Esophagus (tissue), 2 donors: ENCODE measurements around the gene GH1. TPM values are rescaled to one million over a fixed set of nuclear protein-coding genes. Genes with fewer than 3 reads are reported as not detected.

Experiments used
- H3K27ac ChIP-seq, 2 donors: one replicate each; pipeline ENCODE4 v1.5.1; 2013; ENCODE audit warnings: low read depth in 2 of 2, mild to moderate bottlenecking in 2 of 2, inconsistent platforms in 1 of 2, low read length in 1 of 2, moderate library complexity in 1 of 2
- H3K27me3 ChIP-seq, 2 donors: one replicate each; pipeline ENCODE4 v1.6.1; 2013; ENCODE audit warnings: low read length in 2 of 2, control low read depth in 1 of 2, mild to moderate bottlenecking in 1 of 2; ENCODE audit not compliant: insufficient read depth in 2 of 2, control insufficient read depth in 1 of 2
- H3K36me3 ChIP-seq, 2 donors: one replicate each; pipeline ENCODE4 v1.6.1; 2013; ENCODE audit warnings: low read length in 1 of 2; ENCODE audit not compliant: control insufficient read depth in 2 of 2, insufficient read depth in 2 of 2
- H3K4me1 ChIP-seq, 2 donors: one replicate each; pipeline ENCODE4 v1.6.1; 2013; ENCODE audit warnings: low read length in 1 of 2; ENCODE audit not compliant: control insufficient read depth in 2 of 2, insufficient read depth in 2 of 2
- H3K4me3 ChIP-seq, 2 donors: one replicate each; pipeline ENCODE4 v1.5.1; 2013; ENCODE audit warnings: low read length in 2 of 2, mild to moderate bottlenecking in 2 of 2, low read depth in 1 of 2, moderate library complexity in 1 of 2
- H3K9me3 ChIP-seq, 2 donors: one replicate each; pipeline ENCODE4 v1.6.1; 2013; ENCODE audit warnings: mild to moderate bottlenecking in 2 of 2, low read depth in 1 of 2, low read length in 1 of 2, moderate library complexity in 1 of 2; ENCODE audit not compliant: control insufficient read depth in 2 of 2, insufficient read depth in 1 of 2
- WGBS, 2 donors: extraction: QIAGEN DNeasy Blood & Tissue Kit; methylation state at CpG; one replicate each; pipeline ENCODE4 v1.1.7; 2013; 5-methylcytosine and 5-hydroxymethylcytosine counted together
- polyA plus RNA-seq, 2 donors: library from polyadenylated mRNA; stranded (reverse); fragments of 200-250 nt; gene quantifications; one replicate each; pipeline ENCODE4 v1.2.3, GENCODE V29; 2013
- donor health status: healthy with polysubstance abuse.
- donor health status: Bipolar disorder and iron deficiency.

Gene GH1
- polyA plus RNA-seq, 2 donors = not detected

DNA sequence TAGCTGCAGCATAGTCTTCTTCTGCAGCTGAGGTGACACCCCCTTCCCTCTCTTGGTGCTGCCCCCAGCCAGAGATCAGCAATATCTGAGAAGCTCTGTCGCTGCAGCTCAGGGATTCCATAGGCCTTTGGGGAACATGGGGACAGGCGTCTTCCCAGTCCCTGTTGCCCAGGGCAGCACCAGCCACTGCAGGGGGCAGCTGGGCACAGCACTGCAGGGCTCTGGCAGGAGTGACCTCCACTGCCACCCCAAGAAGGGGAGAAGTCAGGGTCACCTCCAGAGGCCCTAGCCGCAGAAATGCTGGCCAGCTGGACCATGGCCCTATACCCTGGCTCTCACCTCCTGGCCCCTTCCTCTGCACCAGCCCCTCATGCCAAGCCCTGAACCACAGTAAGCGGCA lies 37.2 kb upstream of the GH1 start:
- Histone ChIP-seq H3K9me3 (no peaks in the 10 kb centered on the region), H3K27ac (no peak overlapping the region), H3K4me3 (no peak overlapping the region), H3K36me3 (no peaks in the 10 kb centered on the region), H3K4me1 (peaks cover 0 to 3% of the 10 kb centered on the region in 2 donors), H3K27me3 (no peaks in the 10 kb centered on the region)
- WGBS, 2 donors = 86 to 90% methylated on average over 4 of the region's 4 CpGs

- H3K27ac ChIP-seq = no peak overlapping the region
- H3K27me3 ChIP-seq = no peaks in the 10 kb centered on the region
- H3K9me3 ChIP-seq = no peaks in the 10 kb centered on the region
- H3K4me1 ChIP-seq = peaks cover 0 to 3% of the 10 kb centered on the region in 2 donors
- WGBS, 2 donors = 80 to 84% methylated on average over 11 of the region's 11 CpGs
- H3K4me3 ChIP-seq = no peak overlapping the region
- H3K36me3 ChIP-seq = no peaks in the 10 kb centered on the region
These were observed 36.6 kb upstream of the GH1 start for GRCh38 chr17:63955232-63955631.

GRCh38 chr17:63954402-63955063 lies 35.9 kb upstream of the GH1 start:
- Histone ChIP-seq H3K27ac (no peak overlapping the region), H3K4me1 (no peaks in the 10 kb centered on the region), H3K27me3 (no peaks in the 10 kb centered on the region), H3K4me3 (no peak overlapping the region), H3K36me3 (no peaks in the 10 kb centered on the region), H3K9me3 (no peaks in the 10 kb centered on the region)
- WGBS, 2 donors = 50 to 54% methylated on average over 11 of the region's 11 CpGs

DNA sequence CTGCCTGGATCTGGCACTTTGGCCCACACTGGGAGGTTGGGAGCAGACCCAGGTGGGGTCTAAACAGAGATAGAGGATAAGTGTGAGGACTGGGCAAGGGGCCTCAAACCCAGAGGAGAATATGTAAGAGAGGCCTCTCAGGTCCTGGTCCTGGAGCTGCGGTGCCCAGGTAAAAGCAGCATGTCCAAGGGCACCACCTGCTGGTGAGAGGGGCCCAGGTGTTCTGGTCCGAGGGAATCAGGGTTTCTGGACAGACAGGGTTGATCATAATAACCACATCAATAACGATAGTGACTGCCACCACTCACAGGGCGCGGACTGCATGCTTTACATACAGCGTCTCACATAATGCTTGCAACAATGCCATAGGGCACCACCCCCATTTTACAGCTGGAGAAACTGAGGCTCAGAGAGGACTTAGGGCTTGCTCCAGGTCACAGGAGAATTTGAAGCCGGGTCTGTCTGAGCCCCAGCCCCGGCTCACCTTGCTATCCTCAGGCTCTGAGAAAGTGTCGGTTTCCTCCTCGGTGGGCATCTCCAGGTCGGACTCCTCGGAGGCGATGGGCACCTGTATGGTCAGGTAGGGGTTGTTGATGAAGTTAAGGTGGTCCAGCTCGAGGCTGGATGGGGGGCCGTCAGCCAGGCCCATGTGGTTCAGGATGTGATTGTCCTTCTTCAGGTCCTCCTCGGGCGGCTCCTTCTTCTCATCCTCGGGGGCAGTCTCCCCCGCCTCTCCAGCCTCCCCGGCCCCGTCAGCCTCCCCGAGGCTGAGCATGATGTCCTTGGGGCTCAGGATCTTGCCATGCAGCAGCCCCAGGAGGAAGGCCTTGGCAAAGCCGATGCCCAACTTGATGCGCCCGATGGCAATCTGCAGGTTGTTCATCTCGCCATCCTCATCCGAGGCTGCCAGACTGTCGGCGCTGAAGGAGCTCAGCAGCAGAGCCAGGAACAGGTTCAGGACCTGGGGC lies 32.6 kb upstream of the GH1 start:
- Histone ChIP-seq H3K27me3 (no peaks in the 10 kb centered on the region), H3K4me3 (no peak overlapping the region), H3K27ac (no peak overlapping the region), H3K4me1 (peaks cover 0 to 3% of the 10 kb centered on the region in 2 donors), H3K36me3 (no peaks in the 10 kb centered on the region), H3K9me3 (no peaks in the 10 kb centered on the region)
- WGBS, 2 donors = 83 to 85% methylated on average over 29 of the region's 29 CpGs

GRCh38 chr17:63949576-63950250 lies 31.1 kb upstream of the GH1 start:
- Histone ChIP-seq H3K4me1 (peaks cover 2 to 3% of the 10 kb centered on the region in 2 donors), H3K4me3 (no peak overlapping the region), H3K27ac (no peak overlapping the region), H3K9me3 (no peaks in the 10 kb centered on the region), H3K36me3 (no peaks in the 10 kb centered on the region), H3K27me3 (no peaks in the 10 kb centered on the region)
- 65 to 71% methylated on average over 18 of the region's 18 CpGs for WGBS, 2 donors

DNA sequence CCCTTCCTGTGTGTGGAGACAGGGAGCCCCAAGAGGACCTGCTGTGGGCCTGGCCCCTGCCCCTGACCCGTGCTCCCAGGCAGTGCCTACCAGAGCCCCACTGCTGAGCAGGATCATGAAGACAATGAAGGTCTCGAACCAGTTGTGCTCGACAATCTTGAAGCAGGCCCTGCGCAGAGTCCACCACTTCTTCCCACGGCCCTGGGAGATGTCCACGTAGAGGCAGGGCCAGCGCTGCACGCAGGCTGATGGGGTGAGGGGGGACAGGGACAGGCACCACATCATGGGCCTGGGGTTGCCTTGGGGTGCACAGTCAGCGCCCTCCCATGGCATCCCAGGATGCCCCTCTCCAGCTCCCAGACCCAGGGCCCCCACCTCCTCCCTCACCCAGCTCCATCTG lies 29.9 kb upstream of the GH1 start:
- H3K27ac ChIP-seq = no peak overlapping the region
- WGBS, 2 donors = 88 to 89% methylated on average over 9 of the region's 9 CpGs
- H3K9me3 ChIP-seq = no peaks in the 10 kb centered on the region
- no peaks in the 10 kb centered on the region for H3K36me3 ChIP-seq
- peaks cover 2 to 3% of the 10 kb centered on the region in 2 donors for H3K4me1 ChIP-seq
- no peaks in the 10 kb centered on the region for H3K27me3 ChIP-seq
- no peak overlapping the region for H3K4me3 ChIP-seq

DNA sequence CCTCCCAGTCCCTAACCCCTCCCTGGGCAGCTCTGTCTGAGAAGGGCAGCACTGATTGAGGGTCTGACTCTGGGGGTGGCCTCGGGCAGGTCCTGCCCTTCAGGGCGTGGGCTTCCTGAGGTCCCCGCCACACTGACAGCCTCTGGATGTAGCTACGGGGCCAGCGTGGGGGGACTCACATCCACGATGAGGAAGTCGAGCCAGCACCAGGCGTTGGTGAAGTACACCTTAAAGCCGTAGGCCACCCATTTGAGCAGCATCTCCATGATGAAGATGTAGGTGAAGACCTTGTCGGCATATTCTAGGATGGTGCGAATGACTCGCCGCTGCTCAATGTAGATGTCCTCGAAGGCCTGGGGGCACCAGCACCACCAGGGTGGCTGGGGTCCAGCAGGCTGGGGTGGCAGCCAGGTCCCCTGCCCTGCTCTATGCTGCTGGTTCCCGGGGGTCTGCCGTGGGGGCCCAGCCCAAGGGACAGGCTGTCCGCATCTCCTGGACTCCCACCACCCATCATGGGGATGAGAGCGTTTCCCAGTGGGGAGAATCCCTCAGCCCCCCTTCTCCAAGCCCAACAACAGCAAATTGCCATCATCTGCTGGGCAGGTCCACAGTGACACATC lies 29.2 kb upstream of the GH1 start:
- H3K27me3 ChIP-seq = no peaks in the 10 kb centered on the region
- 85 to 86% methylated on average over 18 of the region's 18 CpGs for WGBS, 2 donors
- H3K36me3 ChIP-seq = no peaks in the 10 kb centered on the region
- no peaks in the 10 kb centered on the region for H3K9me3 ChIP-seq
- no peak overlapping the region for H3K27ac ChIP-seq
- H3K4me1 ChIP-seq = peaks cover 2 to 3% of the 10 kb centered on the region in 2 donors
- no peak overlapping the region for H3K4me3 ChIP-seq

GRCh38 chr17:63946440-63947363 lies 28.1 kb upstream of the GH1 start:
- Histone ChIP-seq H3K4me1 (peaks cover 2 to 3% of the 10 kb centered on the region in 2 donors), H3K27ac (no peak overlapping the region), H3K4me3 (no peak overlapping the region), H3K9me3 (peaks cover 0 to 2% of the 10 kb centered on the region in 2 donors), H3K27me3 (no peaks in the 10 kb centered on the region), H3K36me3 (no peaks in the 10 kb centered on the region)
- WGBS, 2 donors = 39 to 40% methylated on average over 20 of the region's 20 CpGs
